SU-DHL-6 (cell line): Measurements from ENCODE around the gene F12.

Experiments used
- H2AFZ ChIP-seq: fragments of 200-600 bp; sonication (generic); 2 replicates; pipeline ENCODE4 v1.6.1; 2014; ENCODE audit warnings: low read depth, mild to moderate bottlenecking, moderate library complexity, mixed read lengths, antibody characterized with exemption, low read length; ENCODE audit not compliant: severe bottlenecking
- H3F3A ChIP-seq: fragments of 200-600 bp; shearing (Covaris generic); 2 replicates; pipeline ENCODE4 v1.6.0; 2016; ENCODE audit warnings: antibody characterized with exemption, mild to moderate bottlenecking; ENCODE audit not compliant: insufficient read depth
- H3K27ac ChIP-seq: fragments of 200-600 bp; sonication (generic); 2 replicates; pipeline ENCODE4 v1.5.1; 2016; ENCODE audit warnings: low read depth, mild to moderate bottlenecking, low read length, moderate library complexity, mixed read lengths
- H3K27me3 ChIP-seq: fragments of 200-600 bp; sonication (generic), shearing (Covaris generic); 2 replicates; pipeline ENCODE4 v1.6.0; 2014; ENCODE audit warnings: mild to moderate bottlenecking, low read length
- H3K36me3 ChIP-seq: fragments of 200-600 bp; sonication (generic); 2 replicates; pipeline ENCODE4 v1.6.1; 2014; ENCODE audit warnings: mild to moderate bottlenecking, low read length, mixed read lengths
- H3K4me2 ChIP-seq: fragments of 300-600, 200-600 bp; shearing (Covaris generic), sonication (generic); 2 replicates; pipeline ENCODE4 v1.6.0; 2014; ENCODE audit warnings: low read length, low read depth, mild to moderate bottlenecking; ENCODE audit not compliant: poor library complexity, severe bottlenecking
- H3K4me3 ChIP-seq: fragments of 200-600 bp; sonication (generic); 2 replicates; pipeline ENCODE4 v1.5.1; 2014; ENCODE audit warnings: antibody characterized with exemption, low read length, mild to moderate bottlenecking, mixed read lengths; ENCODE audit not compliant: insufficient read depth, poor library complexity, severe bottlenecking
- H3K79me2 ChIP-seq: fragments of 200-600 bp; sonication (generic); 2 replicates; pipeline ENCODE4 v1.6.1; 2014; ENCODE audit warnings: mild to moderate bottlenecking, low read length, moderate library complexity; ENCODE audit not compliant: insufficient read depth
- H3K9ac ChIP-seq: fragments of 200-600 bp; sonication (generic); 2 replicates; pipeline ENCODE4 v1.7.0; 2014; ENCODE audit warnings: mild to moderate bottlenecking, low read length
- H3K9me2 ChIP-seq: fragments of 200-600 bp; sonication (generic); replicated peaks from 2 replicates; pipeline ENCODE4 v1.6.1; 2014; ENCODE audit warnings: low read length; ENCODE audit not compliant: insufficient read depth
- H3K9me3 ChIP-seq: fragments of 200-600 bp; sonication (generic); 2 replicates; pipeline ENCODE4 v1.6.1; 2014; ENCODE audit warnings: low read length, mixed read lengths; ENCODE audit not compliant: insufficient read depth
- H4K20me1 ChIP-seq: fragments of 200-600 bp; sonication (generic); 2 replicates; pipeline ENCODE4 v1.6.1; 2014; ENCODE audit warnings: low read depth, mild to moderate bottlenecking, antibody characterized with exemption, low read length, moderate library complexity, mixed read lengths
- CTCF ChIP-seq: fragments of 200-600 bp; sonication (generic); IDR thresholded peaks from one replicate; pipeline ENCODE4 v1.5.1; 2017; ENCODE audit warnings: antibody characterized with exemption, mild to moderate bottlenecking, low read length, moderate library complexity; ENCODE audit not compliant: insufficient read depth, poor library complexity, severe bottlenecking
- EZH2phosphoT487 ChIP-seq: fragments of 200-600 bp; sonication (generic), shearing (Covaris generic); conservative IDR thresholded peaks from 2 replicates; pipeline ENCODE4 v1.6.1; 2018; ENCODE audit warnings: mild to moderate bottlenecking, antibody characterized with exemption, low read length, moderate library complexity, mixed read lengths

F12 gene

GRCh38 chr5:177367323-177367848, 42.0 kb downstream of the F12 start:
- Histone ChIP-seq H3K9me2 (no peaks in the 10 kb centered on the region), H3K79me2 (no peaks in the 10 kb centered on the region), H3K9me3 (no peaks in the 10 kb centered on the region), H3K9ac (no peak overlapping the region), H3F3A (peaks cover under 1% of the 10 kb centered on the region; the same call in 1 of the 2 replicates), H4K20me1 (no peaks in the 10 kb centered on the region), H2AFZ (no peak overlapping the region), H3K4me2 (no peak overlapping the region), H3K27ac (no peak overlapping the region), H3K4me3 (no peak overlapping the region), H3K27me3 (no peaks in the 10 kb centered on the region), H3K36me3 (no peaks in the 10 kb centered on the region)
- TF ChIP-seq CTCF (no peak), EZH2phosphoT487 (no peak)

- no peak overlapping the region for H2AFZ ChIP-seq
- no peaks in the 10 kb centered on the region for H3K79me2 ChIP-seq
- no peaks in the 10 kb centered on the region for H3K27me3 ChIP-seq
- H3K27ac ChIP-seq, result no peak overlapping the region
- H4K20me1 ChIP-seq, result no peaks in the 10 kb centered on the region
- no peaks in the 10 kb centered on the region for H3K9me2 ChIP-seq
- TF ChIP-seq CTCF, result no peak
- H3K9me3 ChIP-seq, result no peaks in the 10 kb centered on the region
- H3F3A ChIP-seq, result peaks cover 7% of the 10 kb centered on the region; the same call in 1 of the 2 replicates
- no peak overlapping the region for H3K4me3 ChIP-seq
- no peak overlapping the region for H3K4me2 ChIP-seq
- H3K36me3 ChIP-seq, result no peaks in the 10 kb centered on the region
- H3K9ac ChIP-seq, result no peak overlapping the region
These were observed 42.6 kb downstream of the F12 start for GRCh38 chr5:177366528-177367322.

GRCh38 chr5:177365845-177366527, 43.4 kb downstream of the F12 start:
- Histone ChIP-seq H3K9ac (no peak overlapping the region), H3K9me2 (no peaks in the 10 kb centered on the region), H3K36me3 (no peaks in the 10 kb centered on the region), H3K4me3 (no peak overlapping the region), H3K27ac (no peak overlapping the region), H3K79me2 (no peaks in the 10 kb centered on the region), H3K9me3 (no peaks in the 10 kb centered on the region), H2AFZ (no peak overlapping the region), H3K27me3 (no peaks in the 10 kb centered on the region), H3K4me2 (no peak overlapping the region), H3F3A (peaks cover 10% of the 10 kb centered on the region; the same call in 1 of the 2 replicates), H4K20me1 (no peaks in the 10 kb centered on the region)
- TF ChIP-seq CTCF (no peak), EZH2phosphoT487 (no peak)
